Activated CD4-positive, alpha-beta memory T cell treated with anti-CD3 and anti-CD28 coated beads for 36 hours (primary cell): ENCODE data around the gene OR51B2. TPM values are rescaled to one million over a fixed set of nuclear protein-coding genes. Genes with fewer than 3 reads are reported as not detected.
"Not testable (repeated sequence)": the region's sequence is repeated elsewhere in the genome, so short reads cannot be mapped to it uniquely, and the experiment has no call there.

Experiments
- CTCF ChIA-PET: fragments of 350-600 bp; sonication (Branson Sonifier 250); formaldehyde crosslinking; loops from one replicate; lab custom pipeline; 2021; ENCODE audit warnings: antibody characterized with exemption, inconsistent platforms; lab: Charles Lee
- POLR2A ChIA-PET: fragments of 350-600 bp; sonication (Branson Sonifier 250); formaldehyde crosslinking; loops from one replicate; lab custom pipeline; 2021; ENCODE audit warnings: antibody characterized with exemption; lab: Charles Lee
- DNase-seq: peaks from one replicate; pipeline ENCODE4 v3.0.0-alpha.2; 2020
- H3K27ac Mint-ChIP-seq: one replicate; pipeline ENCODE4 v1.8.0; 2021; ENCODE audit warnings: mixed read lengths
- H3K27me3 Mint-ChIP-seq: one replicate; pipeline ENCODE4 v1.8.0; 2021; ENCODE audit warnings: mixed read lengths
- H3K36me3 Mint-ChIP-seq: one replicate; pipeline ENCODE4 v1.8.0; 2021; ENCODE audit warnings: mixed read lengths
- H3K4me1 Mint-ChIP-seq: one replicate; pipeline ENCODE4 v1.8.0; 2021; ENCODE audit warnings: low read depth, mixed read lengths
- H3K4me3 Mint-ChIP-seq: one replicate; pipeline ENCODE4 v1.8.0; 2021; ENCODE audit warnings: mild to moderate bottlenecking, mixed read lengths
- H3K9me3 Mint-ChIP-seq: one replicate; pipeline ENCODE4 v1.8.0; 2021; ENCODE audit warnings: mixed read lengths
- intact Hi-C: fragments of 100-400 bp; cut with micrococcal nuclease; formaldehyde crosslinking; loops from one replicate; pipeline ENCODE4 v1.15.1; 2023
- total RNA-seq, 2 experiments: library from RNA; stranded (reverse); gene quantifications; one replicate each; pipeline ENCODE4 v1.2.3, GENCODE V29; 2021

Gene OR51B2, protein sequence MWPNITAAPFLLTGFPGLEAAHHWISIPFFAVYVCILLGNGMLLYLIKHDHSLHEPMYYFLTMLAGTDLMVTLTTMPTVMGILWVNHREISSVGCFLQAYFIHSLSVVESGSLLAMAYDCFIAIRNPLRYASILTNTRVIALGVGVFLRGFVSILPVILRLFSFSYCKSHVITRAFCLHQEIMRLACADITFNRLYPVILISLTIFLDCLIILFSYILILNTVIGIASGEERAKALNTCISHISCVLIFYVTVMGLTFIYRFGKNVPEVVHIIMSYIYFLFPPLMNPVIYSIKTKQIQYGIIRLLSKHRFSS
- total RNA-seq: not detected

DNA sequence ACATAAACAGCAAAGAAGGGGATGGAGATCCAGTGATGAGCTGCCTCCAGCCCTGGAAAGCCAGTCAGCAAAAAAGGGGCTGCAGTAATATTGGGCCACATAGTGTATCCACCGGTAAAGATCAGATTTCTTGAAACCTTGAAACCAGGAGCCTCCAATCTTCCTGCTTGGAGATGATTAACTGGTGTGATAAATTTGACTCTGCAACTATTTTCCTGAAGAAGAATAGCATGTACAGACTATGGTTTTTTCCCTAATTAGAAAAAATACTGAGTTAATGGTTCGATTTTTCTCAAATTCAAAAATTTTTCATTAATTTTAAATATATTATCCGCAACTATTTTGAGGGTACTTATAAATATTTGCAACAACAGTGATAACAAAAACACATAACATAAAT, at the start of gene OR51B2:
Gene OR51B2, minus strand, starts transcription at position 101 of the 400 bp plus-strand sequence. Its CDS starts 0 bp downstream, at position 101.
- DNase-seq: no peak
- Mint-ChIP-seq H3K4me1 (no peaks in the 10 kb centered on the region), H3K36me3 (no peaks in the 10 kb centered on the region), H3K27ac (no peak within 1 kb of the TSS), H3K9me3 (no peaks in the 10 kb centered on the region), H3K4me3 (no peak within 1 kb of the TSS), H3K27me3 (no peaks in the 10 kb centered on the region)
- CTCF ChIA-PET: no interaction called here
- POLR2A ChIA-PET: no interaction called here
- intact Hi-C loops: no loop called here

DNA sequence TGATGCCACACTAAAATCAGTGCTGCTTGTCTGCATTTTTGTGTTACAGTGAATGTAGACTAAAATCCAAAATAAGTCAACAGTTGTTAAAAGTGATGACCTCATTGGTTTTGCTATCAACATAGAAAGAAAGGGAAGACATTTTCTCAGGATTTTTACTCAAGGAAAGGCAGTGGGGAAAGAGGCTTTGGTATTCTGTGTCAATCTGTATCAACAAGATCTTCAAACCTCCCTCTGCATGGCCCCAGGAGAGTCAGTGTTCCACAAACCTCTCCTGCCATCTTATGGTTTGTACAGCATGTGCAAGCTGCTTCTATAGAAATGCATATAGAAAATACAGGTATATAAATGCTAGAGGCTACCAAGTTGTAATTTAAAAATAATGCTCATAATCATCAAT, 45.7 kb upstream of the OR51B2 start:
- intact Hi-C loops: no loop called here
- no peak for DNase-seq
- no peaks in the 10 kb centered on the region for H3K36me3 Mint-ChIP-seq
- H3K4me1 Mint-ChIP-seq: no peaks in the 10 kb centered on the region
- ChIA-PET CTCF (no interaction called here), POLR2A (no interaction called here)
- H3K27ac Mint-ChIP-seq: no peak overlapping the region
- H3K9me3 Mint-ChIP-seq: no peaks in the 10 kb centered on the region
- peaks cover 9% of the 10 kb centered on the region for H3K27me3 Mint-ChIP-seq
- H3K4me3 Mint-ChIP-seq: no peak overlapping the region

DNA sequence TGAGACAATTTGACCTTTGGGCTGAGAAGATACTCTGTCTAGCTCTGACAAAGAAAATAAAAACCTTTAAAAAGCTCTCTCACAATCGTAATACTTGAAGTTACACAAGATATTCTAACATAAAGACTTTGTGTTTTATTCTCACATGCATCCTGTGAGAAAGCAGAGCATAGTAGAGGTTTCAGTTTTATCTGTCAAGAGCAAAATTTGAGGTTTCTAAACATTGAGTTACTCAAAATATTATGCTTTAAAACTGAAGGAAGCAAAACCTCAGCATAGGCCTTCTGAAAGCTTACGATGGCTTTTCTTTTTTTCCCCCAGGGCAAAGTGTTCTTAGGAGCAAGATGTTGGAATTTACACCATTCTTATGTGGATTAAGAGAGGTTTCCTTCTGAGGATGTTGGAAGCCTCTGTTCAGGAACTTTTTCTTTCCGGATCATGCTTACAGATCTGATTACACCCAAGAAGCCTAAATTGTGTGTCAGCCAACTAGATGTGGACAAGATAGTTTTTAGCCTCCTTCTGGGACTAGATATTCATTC, 44.5 kb upstream of the OR51B2 start:
- Mint-ChIP-seq H3K4me3 (no peak overlapping the region), H3K36me3 (no peaks in the 10 kb centered on the region), H3K27me3 (peaks cover 9% of the 10 kb centered on the region), H3K27ac (no peak overlapping the region), H3K4me1 (no peaks in the 10 kb centered on the region), H3K9me3 (no peaks in the 10 kb centered on the region)
- DNase-seq: no peak
- CTCF ChIA-PET: no interaction called here
- POLR2A ChIA-PET: no interaction called here
- intact Hi-C loops: no loop called here

DNA sequence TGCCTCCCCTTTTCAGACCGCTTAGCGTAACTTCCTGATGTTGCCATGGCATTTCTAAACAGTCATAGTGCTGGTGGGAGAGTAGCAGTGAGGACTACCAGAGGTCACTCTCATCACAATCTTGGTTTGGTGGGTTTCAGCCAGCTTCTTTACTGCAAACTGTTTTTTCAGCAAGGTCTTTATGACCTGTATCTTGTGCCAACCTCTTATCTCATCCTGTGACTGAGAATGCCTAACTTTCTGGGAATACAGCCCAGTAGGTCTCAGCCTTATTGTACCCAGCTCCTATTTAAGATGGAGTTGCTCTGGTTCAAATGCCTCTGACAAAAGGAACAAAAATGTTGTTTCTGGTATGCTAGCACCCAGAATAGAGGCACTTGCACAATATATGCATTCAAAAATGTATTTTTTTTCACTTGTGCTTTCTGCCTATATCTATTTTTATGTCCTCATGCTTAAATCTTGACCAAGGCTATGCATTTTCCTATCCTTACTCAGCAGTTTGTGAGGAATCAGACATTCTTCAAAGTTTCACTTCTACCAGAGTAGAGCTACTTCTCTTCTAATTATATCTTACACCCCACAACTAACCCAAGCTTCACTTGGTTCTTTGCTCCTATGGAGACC, 43.5 kb upstream of the OR51B2 start:
- Mint-ChIP-seq H3K27me3 (peaks cover 9% of the 10 kb centered on the region), H3K9me3 (no peaks in the 10 kb centered on the region), H3K36me3 (no peaks in the 10 kb centered on the region), H3K4me1 (no peaks in the 10 kb centered on the region), H3K27ac (no peak overlapping the region), H3K4me3 (no peak overlapping the region)
- no peak for DNase-seq
- CTCF ChIA-PET: no interaction called here
- POLR2A ChIA-PET: no interaction called here
- intact Hi-C loops: no loop called here

DNA sequence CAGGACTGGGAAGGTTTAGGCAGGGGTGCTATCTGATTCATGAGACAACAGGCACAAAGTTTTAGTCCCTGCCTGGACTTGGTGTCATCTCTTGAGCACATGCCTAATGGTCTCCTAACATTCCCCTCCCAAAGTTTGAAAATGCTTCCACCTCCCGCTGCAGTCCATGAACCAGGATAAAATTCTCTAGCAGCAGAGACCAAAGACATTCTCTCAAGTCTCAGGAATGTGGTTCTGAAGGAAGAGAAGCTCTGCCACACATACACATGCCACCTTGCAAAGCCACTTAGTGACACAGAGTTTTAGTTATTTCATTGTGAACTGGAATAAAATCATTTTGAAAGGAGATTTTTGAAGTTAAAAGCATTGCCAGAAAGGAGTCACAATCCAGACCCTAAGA, 42.8 kb upstream of the OR51B2 start:
- peaks cover 9% of the 10 kb centered on the region for H3K27me3 Mint-ChIP-seq
- intact Hi-C loops: no loop called here
- no peak overlapping the region for H3K27ac Mint-ChIP-seq
- no peaks in the 10 kb centered on the region for H3K4me1 Mint-ChIP-seq
- no peak overlapping the region for H3K4me3 Mint-ChIP-seq
- POLR2A ChIA-PET: no interaction called here
- no peak for DNase-seq
- CTCF ChIA-PET: no interaction called here
- no peaks in the 10 kb centered on the region for H3K9me3 Mint-ChIP-seq
- H3K36me3 Mint-ChIP-seq: no peaks in the 10 kb centered on the region

DNA sequence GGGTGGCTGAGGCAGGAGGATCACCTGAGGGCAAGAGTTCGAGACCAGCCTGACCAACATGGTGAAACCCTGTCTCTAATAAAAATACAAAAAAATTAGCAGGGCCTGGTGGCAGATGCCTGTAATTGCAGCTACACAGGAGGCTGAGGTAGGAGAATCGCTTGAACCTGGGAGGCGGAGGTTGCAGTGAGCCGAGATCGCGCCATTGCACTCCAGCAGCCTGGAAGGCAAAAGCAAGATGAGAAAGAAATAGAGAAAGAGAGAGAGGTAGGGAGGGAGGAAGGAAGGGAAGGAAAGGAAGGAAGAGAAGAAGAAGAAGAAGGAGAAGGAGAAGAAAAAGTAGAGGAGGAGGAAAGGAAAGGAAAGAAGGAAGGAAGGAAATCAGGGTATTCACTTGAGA, 42.3 kb upstream of the OR51B2 start:
- H3K27me3 Mint-ChIP-seq, POLR2A ChIA-PET, H3K27ac Mint-ChIP-seq, intact Hi-C loops, H3K4me3 Mint-ChIP-seq, H3K9me3 Mint-ChIP-seq, DNase-seq, H3K36me3 Mint-ChIP-seq, CTCF ChIA-PET, H3K4me1 Mint-ChIP-seq: not testable (repeated sequence)

DNA sequence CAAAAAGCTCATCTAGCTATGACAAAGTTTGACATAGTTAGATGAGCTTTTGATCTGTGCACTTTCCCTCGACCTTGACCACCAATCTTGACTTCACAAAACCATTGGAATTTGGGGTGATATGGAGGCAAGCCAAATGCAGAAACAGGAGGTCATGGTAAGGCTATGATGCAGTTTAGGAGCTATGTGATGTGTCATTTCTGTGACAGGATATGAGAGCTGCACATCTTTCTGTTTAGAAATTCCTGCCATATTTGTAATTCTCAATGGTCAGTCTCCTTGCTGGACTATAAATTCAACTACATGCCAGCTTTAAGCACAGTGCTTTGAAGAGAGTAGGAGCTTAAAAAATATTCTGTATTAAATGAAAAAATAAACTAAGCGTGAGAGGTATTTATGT, 40.1 kb upstream of the OR51B2 start:
- H3K9me3 Mint-ChIP-seq: no peaks in the 10 kb centered on the region
- no peak for DNase-seq
- H3K27me3 Mint-ChIP-seq: peaks cover 9% of the 10 kb centered on the region
- no peak overlapping the region for H3K27ac Mint-ChIP-seq
- POLR2A ChIA-PET: no interaction called here
- no peaks in the 10 kb centered on the region for H3K36me3 Mint-ChIP-seq
- CTCF ChIA-PET: no interaction called here
- H3K4me3 Mint-ChIP-seq: no peak overlapping the region
- no peaks in the 10 kb centered on the region for H3K4me1 Mint-ChIP-seq
- intact Hi-C loops: no loop called here

DNA sequence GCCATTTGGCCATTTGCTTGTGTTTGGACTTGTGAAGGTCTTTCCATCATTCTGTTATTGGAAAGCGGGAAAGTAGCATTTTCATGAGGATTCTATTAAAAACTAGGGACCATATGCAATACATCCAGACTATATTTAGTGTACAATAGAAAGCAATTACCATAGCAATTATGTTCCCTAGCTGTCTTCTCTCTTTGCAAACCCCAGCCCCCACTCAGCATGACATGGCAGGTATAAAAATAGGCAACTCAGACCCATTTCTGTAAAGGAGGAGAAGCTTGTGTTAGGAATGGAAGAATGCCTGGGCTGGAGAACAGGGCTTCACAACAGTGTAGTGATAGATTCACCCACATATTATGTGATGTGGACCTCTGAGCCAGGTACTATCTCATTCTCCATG, 39.6 kb upstream of the OR51B2 start:
- Mint-ChIP-seq H3K27ac (no peak overlapping the region), H3K27me3 (peaks cover 6% of the 10 kb centered on the region), H3K9me3 (no peaks in the 10 kb centered on the region), H3K36me3 (no peaks in the 10 kb centered on the region), H3K4me3 (no peak overlapping the region), H3K4me1 (no peaks in the 10 kb centered on the region)
- DNase-seq: no peak
- intact Hi-C loops: no loop called here
- ChIA-PET CTCF (no interaction called here), POLR2A (no interaction called here)

DNA sequence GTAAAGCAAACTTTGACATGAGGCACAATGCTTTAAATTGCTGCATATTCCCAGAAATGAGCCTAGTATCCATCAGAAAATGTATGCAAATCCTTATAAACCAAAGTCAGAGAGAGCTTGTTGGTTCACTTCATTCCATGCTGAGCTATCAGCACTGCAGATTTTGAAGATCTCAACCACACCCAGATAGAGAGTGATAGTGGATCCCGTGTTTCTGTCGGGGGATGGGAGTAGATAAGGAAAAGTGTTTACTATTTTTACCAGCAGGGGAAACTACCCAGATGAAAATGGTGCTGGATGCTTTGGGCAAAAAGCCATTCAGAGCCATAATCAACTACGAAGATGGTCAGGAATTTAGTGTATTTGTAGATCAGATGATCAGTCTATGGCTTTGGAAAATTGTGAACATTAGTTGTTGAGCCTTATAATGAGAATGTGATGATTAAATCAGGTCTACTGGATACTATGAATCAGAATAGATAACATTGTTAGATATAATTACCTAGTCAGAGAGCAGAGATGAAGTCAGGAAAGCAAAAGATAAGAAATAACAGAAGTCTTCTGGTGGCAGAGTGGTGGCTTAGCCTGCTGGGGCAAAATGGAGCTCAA, 38.0 kb upstream of the OR51B2 start:
- no peaks in the 10 kb centered on the region for H3K4me1 Mint-ChIP-seq
- intact Hi-C loops: no loop called here
- H3K4me3 Mint-ChIP-seq: no peak overlapping the region

DNA sequence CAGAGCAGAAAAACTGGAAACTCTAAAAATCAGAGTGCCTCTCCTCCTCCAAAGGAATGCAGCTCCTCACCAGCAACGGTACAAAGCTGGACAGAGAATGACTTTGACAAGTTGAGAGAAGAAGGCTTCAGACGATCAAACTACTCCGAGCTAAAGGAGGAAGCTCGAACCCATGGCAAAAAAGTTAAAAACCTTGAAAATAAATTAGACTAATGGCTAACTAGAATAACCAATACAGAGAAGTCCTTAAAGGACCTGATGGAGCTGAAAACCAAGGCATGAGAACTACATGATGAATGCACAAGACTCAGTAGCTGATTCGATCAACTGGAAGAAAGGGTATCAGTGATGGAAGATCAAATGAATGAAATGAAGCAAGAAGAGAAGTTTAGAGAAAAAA, 31.9 kb upstream of the OR51B2 start:
- H3K27ac Mint-ChIP-seq, POLR2A ChIA-PET, DNase-seq, intact Hi-C loops, H3K27me3 Mint-ChIP-seq, H3K36me3 Mint-ChIP-seq, H3K4me1 Mint-ChIP-seq, CTCF ChIA-PET, H3K9me3 Mint-ChIP-seq, H3K4me3 Mint-ChIP-seq: not testable (repeated sequence)

More for the DNA sequence above, 38.0 kb upstream of the OR51B2 start:
- no peaks in the 10 kb centered on the region for H3K9me3 Mint-ChIP-seq
- H3K27ac Mint-ChIP-seq: no peak overlapping the region
- no peaks in the 10 kb centered on the region for H3K36me3 Mint-ChIP-seq
- DNase-seq: no peak
- ChIA-PET POLR2A (no interaction called here), CTCF (no interaction called here)
- H3K27me3 Mint-ChIP-seq: peaks cover 4% of the 10 kb centered on the region

DNA sequence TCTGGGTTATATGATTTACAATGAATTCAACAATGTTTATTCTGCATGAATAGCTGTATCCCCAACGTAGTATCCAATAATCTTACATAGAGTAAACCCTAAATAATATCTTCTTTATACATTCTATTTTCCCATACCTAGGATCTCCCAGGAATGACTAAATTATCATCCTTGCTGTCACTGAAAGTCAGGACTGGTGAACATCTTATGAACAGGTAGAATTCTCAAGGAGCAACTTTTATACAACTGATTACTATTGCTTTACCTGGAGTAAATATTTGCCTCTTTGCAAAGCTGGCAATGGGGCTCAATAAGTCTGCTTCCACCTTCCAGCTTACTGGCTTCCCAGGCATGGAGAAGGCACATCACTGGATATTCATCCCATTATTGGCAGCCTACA, 27.1 kb upstream of the OR51B2 start, which contains the start of gene OR51B6:
Gene OR51B6, plus strand, starts transcription at position 301 of the 400 bp plus-strand sequence. Its CDS starts 0 bp downstream, at position 301.
- peaks cover 4% of the 10 kb centered on the region for H3K27me3 Mint-ChIP-seq
- no peak within 1 kb of the TSS for H3K27ac Mint-ChIP-seq
- DNase-seq: no peak
- no peaks in the 10 kb centered on the region for H3K9me3 Mint-ChIP-seq
- H3K4me1 Mint-ChIP-seq: no peaks in the 10 kb centered on the region
- H3K36me3 Mint-ChIP-seq: no peaks in the 10 kb centered on the region
- no peak within 1 kb of the TSS for H3K4me3 Mint-ChIP-seq
- CTCF ChIA-PET: no interaction called here
- POLR2A ChIA-PET: no interaction called here
- intact Hi-C loops: no loop called here

DNA sequence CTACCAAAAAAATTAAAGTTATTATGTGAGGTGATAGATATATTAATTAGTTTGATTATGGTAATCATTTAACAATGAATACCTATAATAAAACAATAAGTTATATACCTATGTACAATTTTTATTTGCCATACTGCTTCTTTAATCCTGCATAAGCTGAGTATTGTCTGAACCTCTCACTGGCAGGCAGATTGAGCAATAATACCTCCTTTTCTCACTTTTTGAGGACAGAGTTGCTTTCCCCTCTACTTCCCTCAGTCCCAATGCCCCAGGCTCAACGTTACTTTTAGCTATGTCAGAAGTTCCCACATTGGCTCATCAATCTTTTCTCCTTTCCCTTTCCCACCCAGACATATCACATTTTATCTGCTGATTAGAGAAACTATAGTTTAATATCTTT, 25.5 kb upstream of the OR51B2 start:
- DNase-seq: no peak
- H3K4me1 Mint-ChIP-seq: no peaks in the 10 kb centered on the region
- intact Hi-C loops: no loop called here
- ChIA-PET CTCF (no interaction called here), POLR2A (no interaction called here)
- H3K36me3 Mint-ChIP-seq: no peaks in the 10 kb centered on the region
- H3K9me3 Mint-ChIP-seq: no peaks in the 10 kb centered on the region
- H3K27me3 Mint-ChIP-seq: peaks cover 1% of the 10 kb centered on the region
- no peak overlapping the region for H3K27ac Mint-ChIP-seq
- H3K4me3 Mint-ChIP-seq: no peak overlapping the region
